Prostate gland (tissue), 2 donors: Measurements from ENCODE around the gene MYRF. TPM values are rescaled to one million over a fixed set of nuclear protein-coding genes. Genes with fewer than 3 reads are reported as not detected.

Experiments used
- DNase-seq: peaks from one replicate; pipeline ENCODE4 v3.0.0-alpha.2; 2019; ENCODE audit warnings: low spot score
- H3K27ac ChIP-seq, 2 donors: fragments of 200-600 bp; sonication (generic); 2 replicates each; pipeline ENCODE4 v1.5.1; 2017 to 2019
- H3K27me3 ChIP-seq: fragments of 200-600 bp; sonication (generic); replicated peaks from 2 replicates; pipeline ENCODE4 v1.5.1; 2019; ENCODE audit not compliant: insufficient read depth
- H3K36me3 ChIP-seq, 2 donors: fragments of 200-600 bp; sonication (generic); 1 replicate in 1 of 2; 2 replicates in 1 of 2; pipeline versions ENCODE4 v1.5.1 to v1.8.1; 2017 to 2019
- H3K4me1 ChIP-seq: fragments of 200-600 bp; sonication (generic); replicated peaks from 2 replicates; pipeline ENCODE4 v1.5.1; 2019
- H3K4me3 ChIP-seq, 2 donors: fragments of 200-600 bp; sonication (generic); 2 replicates each; pipeline ENCODE4 v1.5.1; 2017 to 2019
- H3K9me3 ChIP-seq: fragments of 200-600 bp; sonication (generic); 2 replicates; pipeline ENCODE4 v1.5.1; 2017
- CTCF ChIP-seq, 4 experiments: fragments of 200-600 bp in 2 of 4; fragments of 450-650 bp in 2 of 4; sonication (generic) in 2 of 4; IDR thresholded peaks; 1 replicate in 3 of 4; 2 replicates in 1 of 4; pipeline ENCODE4 v1.5.1; 2016 to 2019; ENCODE audit warnings: antibody characterized with exemption in 4 of 4, mild to moderate bottlenecking in 2 of 4, moderate library complexity in 2 of 4
- POLR2A ChIP-seq: fragments of 450-650 bp; IDR thresholded peaks from one replicate; pipeline ENCODE4 v1.6.1; 2016; ENCODE audit warnings: antibody characterized with exemption, mild to moderate bottlenecking
- POLR2AphosphoS5 ChIP-seq: sonication (generic); formaldehyde crosslinking; IDR thresholded peaks from one replicate; pipeline ENCODE4 v1.6.1; 2017; ENCODE audit warnings: antibody characterized with exemption
- WGBS: methylation state at CpG from one replicate; pipeline ENCODE4 v1.1.5; 2018; 5-methylcytosine and 5-hydroxymethylcytosine counted together
- intact Hi-C: fragments of 100-400 bp; cut with DNase I; formaldehyde crosslinking; loops from one replicate; pipeline ENCODE4 v1.14.2; 2022
- total RNA-seq, 2 donors: library from RNA; depleted of rRNA; stranded (reverse); fragments of >200 nt; gene quantifications; one replicate each; pipeline ENCODE4 v1.1.0, GENCODE V29; 2016

MYRF gene
- total RNA-seq, 2 donors from 2014 or later: 0.77 to 3.4 TPM

- no peaks in the 10 kb centered on the region for H3K27me3 ChIP-seq
- TF ChIP-seq POLR2AphosphoS5 (no peak), CTCF (IDR thresholded peaks at IDR 0.05) (no peak), POLR2A (no peak)
- peaks cover 12% of the 10 kb centered on the region for H3K4me1 ChIP-seq
- 93% methylated on average over 4 of the region's 4 CpGs for WGBS
- H3K9me3 ChIP-seq: no peaks in the 10 kb centered on the region
- no peaks in the 10 kb centered on the region for H3K36me3 ChIP-seq
- no peak for DNase-seq
- peak overlapping the region in 1 of 2 donors; percentile 29 for H3K27ac ChIP-seq
- H3K4me3 ChIP-seq: no peak overlapping the region
- intact Hi-C loops: no loop called here
Measured at GRCh38 chr11:61832207-61832606, 79.8 kb downstream of the MYRF start.

- H3K36me3 ChIP-seq: no peaks in the 10 kb centered on the region
- no peaks in the 10 kb centered on the region for H3K9me3 ChIP-seq
- H3K4me1 ChIP-seq: peaks cover 12% of the 10 kb centered on the region
- no peaks in the 10 kb centered on the region for H3K27me3 ChIP-seq
- no peak for DNase-seq
- intact Hi-C loops: no loop called here
- TF ChIP-seq POLR2A (no peak), POLR2AphosphoS5 (no peak), CTCF (IDR thresholded peaks at IDR 0.05) (no peak)
- H3K4me3 ChIP-seq: no peak overlapping the region
- 57% methylated on average over 7 of the region's 7 CpGs for WGBS
- H3K27ac ChIP-seq: peak overlapping the region in 1 of 2 donors; percentile 6
Measured at GRCh38 chr11:61832754-61833153, 80.3 kb downstream of the MYRF start.

GRCh38 chr11:61833471-61833870 is 81.0 kb downstream of the MYRF start:
- no peak for DNase-seq
- intact Hi-C loops: no loop called here
- Histone ChIP-seq H3K36me3 (no peaks in the 10 kb centered on the region), H3K4me1 (peaks cover 12% of the 10 kb centered on the region), H3K4me3 (no peak overlapping the region), H3K27ac (peak overlapping the region in 1 of 2 donors; percentile 6), H3K27me3 (no peaks in the 10 kb centered on the region), H3K9me3 (no peaks in the 10 kb centered on the region)
- TF ChIP-seq POLR2AphosphoS5 (no peak), POLR2A (no peak), CTCF (IDR thresholded peaks at IDR 0.05) (no peak)
- WGBS: 84% methylated on average over 11 of the region's 11 CpGs

- WGBS: 91% methylated on average over 12 of the region's 12 CpGs
- H3K4me1 ChIP-seq: peaks cover 12% of the 10 kb centered on the region
- peak overlapping the region in 1 of 2 donors; percentile 9 for H3K27ac ChIP-seq
- TF ChIP-seq POLR2AphosphoS5: no peak
- no peak for TF ChIP-seq CTCF (IDR thresholded peaks at IDR 0.05)
- no peak for TF ChIP-seq POLR2A
- intact Hi-C loops: no loop called here
- H3K4me3 ChIP-seq: no peak overlapping the region
- H3K36me3 ChIP-seq: no peaks in the 10 kb centered on the region
- no peak for DNase-seq
- no peaks in the 10 kb centered on the region for H3K27me3 ChIP-seq
- H3K9me3 ChIP-seq: no peaks in the 10 kb centered on the region
Measured at GRCh38 chr11:61833926-61834277, 81.5 kb downstream of the MYRF start.

GRCh38 chr11:61834278-61835048 is 82.0 kb downstream of the MYRF start:
- peak overlapping the region; percentile 9 to 24 for H3K27ac ChIP-seq
- no peaks in the 10 kb centered on the region for H3K36me3 ChIP-seq
- intact Hi-C loops: no loop called here
- H3K9me3 ChIP-seq: no peaks in the 10 kb centered on the region
- no peaks in the 10 kb centered on the region for H3K27me3 ChIP-seq
- peaks cover 8% of the 10 kb centered on the region for H3K4me1 ChIP-seq
- DNase-seq: no peak
- no peak overlapping the region for H3K4me3 ChIP-seq
- TF ChIP-seq POLR2AphosphoS5 (no peak), POLR2A (no peak), CTCF (IDR thresholded peaks at IDR 0.05) (no peak)
- WGBS: 66% methylated on average over 12 of the region's 12 CpGs
